Spleen (tissue), 7 donors: ENCODE data around the gene NLGN1.

Experiments used
- POLR2A ChIP-seq, 3 donors: fragments of 450-650 bp; IDR thresholded peaks; one replicate each; pipeline ENCODE4 v1.5.1; 2017; ENCODE audit warnings: antibody characterized with exemption in 3 of 3, mild to moderate bottlenecking in 1 of 3
- POLR2AphosphoS5 ChIP-seq, 3 donors: sonication (generic); formaldehyde crosslinking; IDR thresholded peaks; one replicate each; pipeline ENCODE4 v1.5.1; 2017; ENCODE audit warnings: antibody characterized with exemption in 3 of 3
- TF ChIP-seq, protein P1 (sequence below), 11 experiments: fragments of 200-600 bp in 7 of 11; fragments of 450-650 bp in 4 of 11; sonication (generic) in 4 of 11; IDR thresholded peaks in 8 of 11; conservative IDR thresholded peaks in 3 of 11; 1 replicate in 7 of 11; 2 replicates in 4 of 11; pipeline versions ENCODE4 v1.4.0 to v1.8.0; 2016 to 2021; ENCODE audit warnings: antibody characterized with exemption in 11 of 11, inconsistent platforms in 4 of 11, mild to moderate bottlenecking in 1 of 11
- donor health status: DM: no; HTN: no; CAD: no; lungs with moderate emphysema.
- donor health status: DM: no; HTN: no; CAD: no.
- donor health status: DM: no; HTN: no; CAD: no.

DNA sequence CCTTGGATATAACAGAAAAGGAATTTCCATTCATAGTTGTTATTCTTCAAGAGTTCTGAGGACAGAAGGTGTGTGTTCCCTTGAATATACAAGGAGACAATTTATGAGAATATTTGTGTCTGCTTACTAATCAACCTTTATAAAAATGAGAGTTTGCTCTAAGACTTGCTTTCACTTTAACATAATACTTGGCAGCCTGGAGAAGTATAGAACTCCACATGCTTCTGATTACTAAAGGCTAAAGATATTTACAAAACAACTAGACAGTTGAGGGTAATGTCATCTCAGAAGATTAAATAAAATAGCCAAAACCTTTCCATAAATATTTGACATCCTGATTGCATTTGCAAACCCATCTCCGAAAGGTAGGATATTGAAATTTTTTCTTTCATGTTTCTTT lies 734.5 kb downstream of the NLGN1 start:
- TF ChIP-seq POLR2AphosphoS5 (IDR thresholded peaks at IDR 0.05): no peak
- TF ChIP-seq, protein P1, sequence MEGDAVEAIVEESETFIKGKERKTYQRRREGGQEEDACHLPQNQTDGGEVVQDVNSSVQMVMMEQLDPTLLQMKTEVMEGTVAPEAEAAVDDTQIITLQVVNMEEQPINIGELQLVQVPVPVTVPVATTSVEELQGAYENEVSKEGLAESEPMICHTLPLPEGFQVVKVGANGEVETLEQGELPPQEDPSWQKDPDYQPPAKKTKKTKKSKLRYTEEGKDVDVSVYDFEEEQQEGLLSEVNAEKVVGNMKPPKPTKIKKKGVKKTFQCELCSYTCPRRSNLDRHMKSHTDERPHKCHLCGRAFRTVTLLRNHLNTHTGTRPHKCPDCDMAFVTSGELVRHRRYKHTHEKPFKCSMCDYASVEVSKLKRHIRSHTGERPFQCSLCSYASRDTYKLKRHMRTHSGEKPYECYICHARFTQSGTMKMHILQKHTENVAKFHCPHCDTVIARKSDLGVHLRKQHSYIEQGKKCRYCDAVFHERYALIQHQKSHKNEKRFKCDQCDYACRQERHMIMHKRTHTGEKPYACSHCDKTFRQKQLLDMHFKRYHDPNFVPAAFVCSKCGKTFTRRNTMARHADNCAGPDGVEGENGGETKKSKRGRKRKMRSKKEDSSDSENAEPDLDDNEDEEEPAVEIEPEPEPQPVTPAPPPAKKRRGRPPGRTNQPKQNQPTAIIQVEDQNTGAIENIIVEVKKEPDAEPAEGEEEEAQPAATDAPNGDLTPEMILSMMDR (IDR thresholded peaks at IDR 0.05 in 8 of 11, conservative IDR thresholded peaks at IDR 0.05 in 3 of 11): no peak
- TF ChIP-seq POLR2A (IDR thresholded peaks at IDR 0.05): no peak
